ENCODE data around the gene IGFBP2.

IGFBP2 gene

DNA sequence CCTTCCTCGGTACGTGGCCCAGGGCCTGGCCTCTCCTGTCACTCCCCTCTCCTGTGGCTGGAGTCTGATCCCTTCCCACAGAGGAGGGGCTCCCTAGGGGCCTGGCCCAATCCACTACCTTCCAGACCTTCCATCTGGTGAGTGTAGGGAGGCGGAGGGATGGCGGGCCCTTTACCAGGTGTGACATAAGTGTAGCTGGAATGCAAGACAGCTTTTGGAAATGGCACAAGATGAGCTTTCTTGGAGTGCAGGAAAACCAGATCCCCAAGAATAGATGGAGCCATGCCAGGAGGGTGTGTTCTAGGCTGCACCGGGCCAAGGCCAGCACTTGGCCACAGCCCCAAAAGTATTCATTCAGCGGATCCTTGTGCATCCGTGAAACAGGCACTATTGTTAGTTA lies 32.0 kb downstream of the IGFBP2 start:
- no peaks in the 10 kb centered on the region for H3K27me3 ChIP-seq (ENCODE audit: insufficient read depth, low read length)
- H3K9me3 ChIP-seq (ENCODE audit: low read length): no peaks in the 10 kb centered on the region
- H3K4me3 ChIP-seq (ENCODE audit: low read length): no peak overlapping the region
- H2AFZ ChIP-seq (ENCODE audit: low read depth, low read length): no peak overlapping the region
- H3K36me3 ChIP-seq (ENCODE audit: insufficient read depth, low read length): peaks cover 39% of the 10 kb centered on the region
- peaks cover 5% of the 10 kb centered on the region for H3K4me1 ChIP-seq (ENCODE audit: insufficient read depth, low read length)

- Histone ChIP-seq H3K27me3 (ENCODE audit: insufficient read depth, low read length) (no peaks in the 10 kb centered on the region), H3K9me3 (ENCODE audit: low read length) (no peaks in the 10 kb centered on the region), H3K36me3 (ENCODE audit: insufficient read depth, low read length) (peaks cover 34% of the 10 kb centered on the region), H3K4me1 (ENCODE audit: insufficient read depth, low read length) (peaks cover 5% of the 10 kb centered on the region), H2AFZ (ENCODE audit: low read depth, low read length) (no peak overlapping the region), H3K4me3 (ENCODE audit: low read length) (no peak overlapping the region)
Measured at GRCh38 chr2:216665717-216666116, 32.5 kb downstream of the IGFBP2 start.

- Histone ChIP-seq H2AFZ (ENCODE audit: low read depth, low read length) (no peak overlapping the region), H3K4me1 (ENCODE audit: insufficient read depth, low read length) (peaks cover 5% of the 10 kb centered on the region), H3K27me3 (ENCODE audit: insufficient read depth, low read length) (no peaks in the 10 kb centered on the region), H3K36me3 (ENCODE audit: insufficient read depth, low read length) (peaks cover 25% of the 10 kb centered on the region), H3K9me3 (ENCODE audit: low read length) (no peaks in the 10 kb centered on the region), H3K4me3 (ENCODE audit: low read length) (no peak overlapping the region)
Measured at GRCh38 chr2:216666461-216667233, 33.4 kb downstream of the IGFBP2 start.

GRCh38 chr2:216670266-216671080 lies 37.3 kb downstream of the IGFBP2 start:
- no peaks in the 10 kb centered on the region for H3K36me3 ChIP-seq (ENCODE audit: insufficient read depth, low read length)
- H3K4me3 ChIP-seq (ENCODE audit: low read length): no peak overlapping the region
- no peaks in the 10 kb centered on the region for H3K27me3 ChIP-seq (ENCODE audit: insufficient read depth, low read length)
- H3K9me3 ChIP-seq (ENCODE audit: low read length): no peaks in the 10 kb centered on the region
- H2AFZ ChIP-seq (ENCODE audit: low read depth, low read length): no peak overlapping the region
- peaks cover 4% of the 10 kb centered on the region for H3K4me1 ChIP-seq (ENCODE audit: insufficient read depth, low read length)

GRCh38 chr2:216671081-216671411 lies 37.8 kb downstream of the IGFBP2 start:
- H3K9me3 ChIP-seq (ENCODE audit: low read length): no peaks in the 10 kb centered on the region
- H3K27me3 ChIP-seq (ENCODE audit: insufficient read depth, low read length): no peaks in the 10 kb centered on the region
- no peak overlapping the region for H3K4me3 ChIP-seq (ENCODE audit: low read length)
- peaks cover under 1% of the 10 kb centered on the region for H3K36me3 ChIP-seq (ENCODE audit: insufficient read depth, low read length)
- no peak overlapping the region for H2AFZ ChIP-seq (ENCODE audit: low read depth, low read length)
- H3K4me1 ChIP-seq (ENCODE audit: insufficient read depth, low read length): no peaks in the 10 kb centered on the region

GRCh38 chr2:216671791-216672343 lies 38.6 kb downstream of the IGFBP2 start:
- H3K4me3 ChIP-seq (ENCODE audit: low read length): no peak overlapping the region
- no peaks in the 10 kb centered on the region for H3K9me3 ChIP-seq (ENCODE audit: low read length)
- no peaks in the 10 kb centered on the region for H3K4me1 ChIP-seq (ENCODE audit: insufficient read depth, low read length)
- no peak overlapping the region for H2AFZ ChIP-seq (ENCODE audit: low read depth, low read length)
- H3K36me3 ChIP-seq (ENCODE audit: insufficient read depth, low read length): peaks cover 2% of the 10 kb centered on the region
- H3K27me3 ChIP-seq (ENCODE audit: insufficient read depth, low read length): no peaks in the 10 kb centered on the region

DNA sequence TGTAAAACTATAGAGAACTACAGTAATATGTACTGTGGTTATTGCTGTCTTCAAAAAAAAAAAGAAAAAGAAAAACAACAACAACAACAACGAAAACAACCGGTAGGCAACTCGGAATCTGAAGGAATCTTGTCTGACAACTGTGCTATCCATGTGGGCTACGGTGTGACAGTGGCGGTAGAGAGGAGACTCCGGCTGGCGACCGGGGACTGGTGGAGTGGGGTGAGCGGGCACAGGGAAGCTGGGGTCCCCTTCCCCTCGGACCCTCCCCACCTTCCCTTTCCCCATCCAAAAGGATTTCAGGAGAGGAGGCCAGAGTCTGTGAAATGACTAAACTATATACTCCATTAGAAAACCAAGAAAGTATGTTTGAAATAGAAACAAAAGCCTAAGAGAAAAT lies 39.2 kb downstream of the IGFBP2 start:
- Histone ChIP-seq H3K4me1 (ENCODE audit: insufficient read depth, low read length) (no peaks in the 10 kb centered on the region), H3K9me3 (ENCODE audit: low read length) (no peaks in the 10 kb centered on the region), H2AFZ (ENCODE audit: low read depth, low read length) (no peak overlapping the region), H3K27me3 (ENCODE audit: insufficient read depth, low read length) (no peaks in the 10 kb centered on the region), H3K4me3 (ENCODE audit: low read length) (no peak overlapping the region), H3K36me3 (ENCODE audit: insufficient read depth, low read length) (peaks cover 3% of the 10 kb centered on the region)

- Histone ChIP-seq H3K36me3 (ENCODE audit: insufficient read depth, low read length) (peaks cover 7% of the 10 kb centered on the region), H2AFZ (ENCODE audit: low read depth, low read length) (no peak overlapping the region), H3K4me1 (ENCODE audit: insufficient read depth, low read length) (no peaks in the 10 kb centered on the region), H3K4me3 (ENCODE audit: low read length) (no peak overlapping the region), H3K27me3 (ENCODE audit: insufficient read depth, low read length) (no peaks in the 10 kb centered on the region), H3K9me3 (ENCODE audit: low read length) (no peaks in the 10 kb centered on the region)
Measured at GRCh38 chr2:216673021-216673420, 39.8 kb downstream of the IGFBP2 start.

GRCh38 chr2:216673609-216674008 lies 40.4 kb downstream of the IGFBP2 start:
- H2AFZ ChIP-seq (ENCODE audit: low read depth, low read length): no peak overlapping the region
- no peaks in the 10 kb centered on the region for H3K27me3 ChIP-seq (ENCODE audit: insufficient read depth, low read length)
- H3K9me3 ChIP-seq (ENCODE audit: low read length): no peaks in the 10 kb centered on the region
- no peaks in the 10 kb centered on the region for H3K4me1 ChIP-seq (ENCODE audit: insufficient read depth, low read length)
- peaks cover 10% of the 10 kb centered on the region for H3K36me3 ChIP-seq (ENCODE audit: insufficient read depth, low read length)
- no peak overlapping the region for H3K4me3 ChIP-seq (ENCODE audit: low read length)

DNA sequence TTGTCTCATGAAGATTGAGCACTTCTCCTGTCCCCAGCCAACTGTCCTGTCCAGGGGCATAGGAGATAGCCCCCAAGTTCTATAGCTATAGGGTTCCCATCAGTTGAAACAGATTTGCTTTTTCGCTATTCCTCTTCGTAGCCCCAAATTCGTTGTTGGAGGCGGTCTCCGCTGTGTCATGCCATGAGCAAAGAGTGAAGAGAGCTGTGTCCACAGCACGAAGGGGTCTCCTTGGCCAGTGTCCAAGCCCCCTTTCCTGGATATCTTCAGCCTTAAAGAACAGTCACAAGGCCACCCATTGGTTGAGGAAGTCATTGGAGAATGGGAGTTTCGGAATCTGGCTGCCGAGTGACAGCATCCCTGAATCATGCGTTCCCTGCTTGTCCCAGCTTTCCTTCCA lies 41.2 kb downstream of the IGFBP2 start:
- Histone ChIP-seq H3K4me1 (ENCODE audit: insufficient read depth, low read length) (no peaks in the 10 kb centered on the region), H3K4me3 (ENCODE audit: low read length) (no peak overlapping the region), H3K36me3 (ENCODE audit: insufficient read depth, low read length) (peaks cover 10% of the 10 kb centered on the region), H3K9me3 (ENCODE audit: low read length) (no peaks in the 10 kb centered on the region), H3K27me3 (ENCODE audit: insufficient read depth, low read length) (no peaks in the 10 kb centered on the region), H2AFZ (ENCODE audit: low read depth, low read length) (no peak overlapping the region)

- no peak overlapping the region for H3K4me3 ChIP-seq (ENCODE audit: low read length)
- no peaks in the 10 kb centered on the region for H3K27me3 ChIP-seq (ENCODE audit: insufficient read depth, low read length)
- no peaks in the 10 kb centered on the region for H3K4me1 ChIP-seq (ENCODE audit: insufficient read depth, low read length)
- no peak overlapping the region for H2AFZ ChIP-seq (ENCODE audit: low read depth, low read length)
- H3K36me3 ChIP-seq (ENCODE audit: insufficient read depth, low read length): peaks cover 10% of the 10 kb centered on the region
- H3K9me3 ChIP-seq (ENCODE audit: low read length): no peaks in the 10 kb centered on the region
Measured at GRCh38 chr2:216676630-216677029, 43.4 kb downstream of the IGFBP2 start.

DNA sequence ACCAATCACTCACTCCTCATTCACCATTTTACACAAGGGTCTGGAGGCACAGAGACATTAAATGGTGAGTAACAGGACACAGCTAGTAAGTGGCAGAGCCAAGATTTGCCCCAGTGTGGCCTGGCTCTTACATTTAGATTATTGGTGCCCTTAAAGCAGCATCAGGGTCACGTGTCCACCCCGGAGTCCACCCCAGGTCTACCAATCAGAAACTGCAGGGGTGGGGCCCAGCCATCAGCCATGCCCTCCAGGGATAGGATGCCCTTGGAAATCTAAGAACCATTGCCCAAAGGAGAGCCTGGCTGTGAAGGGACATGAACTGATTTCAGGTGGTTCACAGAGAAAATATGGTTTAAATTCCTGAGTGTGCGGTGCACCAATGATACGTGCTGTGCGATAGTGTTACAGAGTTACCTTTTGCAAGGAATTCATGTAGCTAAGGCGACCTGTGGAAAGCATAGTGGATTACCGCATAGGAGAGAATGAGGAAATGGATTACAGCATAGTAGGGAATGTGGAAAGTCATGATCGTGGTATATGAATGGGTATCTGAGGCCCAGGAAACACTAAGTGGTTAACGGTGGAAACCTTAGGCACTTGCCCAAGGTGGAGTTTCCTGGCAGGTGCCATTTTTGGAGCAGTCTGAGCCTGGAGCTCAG lies 44.3 kb downstream of the IGFBP2 start:
- Histone ChIP-seq H3K36me3 (ENCODE audit: insufficient read depth, low read length) (peaks cover 10% of the 10 kb centered on the region), H3K9me3 (ENCODE audit: low read length) (no peaks in the 10 kb centered on the region)

GRCh38 chr2:216678098-216678465 lies 44.9 kb downstream of the IGFBP2 start:
- peaks cover 10% of the 10 kb centered on the region for H3K36me3 ChIP-seq (ENCODE audit: insufficient read depth, low read length)
- no peaks in the 10 kb centered on the region for H3K27me3 ChIP-seq (ENCODE audit: insufficient read depth, low read length)
- H3K9me3 ChIP-seq (ENCODE audit: low read length): no peaks in the 10 kb centered on the region
- H3K4me3 ChIP-seq (ENCODE audit: low read length): no peak overlapping the region
- no peak overlapping the region for H2AFZ ChIP-seq (ENCODE audit: low read depth, low read length)
- no peaks in the 10 kb centered on the region for H3K4me1 ChIP-seq (ENCODE audit: insufficient read depth, low read length)

More for the DNA sequence above, 44.3 kb downstream of the IGFBP2 start:
- Histone ChIP-seq H3K4me1 (ENCODE audit: insufficient read depth, low read length) (no peaks in the 10 kb centered on the region), H3K27me3 (ENCODE audit: insufficient read depth, low read length) (no peaks in the 10 kb centered on the region), H3K4me3 (ENCODE audit: low read length) (no peak overlapping the region), H2AFZ (ENCODE audit: low read depth, low read length) (no peak overlapping the region)

All from neuron (in vitro differentiated cells).